Ishikawa (cell line): ENCODE results near the gene SOWAHD.

Source experiments
- CEBPB ChIP-seq: IDR thresholded peaks from 2 replicates; pipeline ENCODE4 v1.6.1; 2012
- CREB1 ChIP-seq: IDR thresholded peaks from 2 replicates; pipeline ENCODE4 v1.6.1; 2012; ENCODE audit warnings: low read depth
- EGR1 ChIP-seq: IDR thresholded peaks from 2 replicates; pipeline ENCODE4 v1.6.1; 2012
- EP300 ChIP-seq: IDR thresholded peaks from 2 replicates; pipeline ENCODE4 v1.6.1; 2012; ENCODE audit warnings: borderline replicate concordance
- FOXM1 ChIP-seq: IDR thresholded peaks from 2 replicates; pipeline ENCODE4 v1.6.1; 2012; ENCODE audit warnings: low read depth, borderline replicate concordance
- NFIC ChIP-seq: IDR thresholded peaks from 2 replicates; pipeline ENCODE4 v1.6.1; 2012
- RAD21 ChIP-seq: IDR thresholded peaks from 2 replicates; pipeline ENCODE4 v1.6.1; 2012; ENCODE audit warnings: low read depth
- YY1 ChIP-seq: IDR thresholded peaks from 2 replicates; pipeline ENCODE4 v1.6.1; 2012; ENCODE audit warnings: low read depth
- ZBTB7A ChIP-seq: IDR thresholded peaks from 2 replicates; pipeline ENCODE4 v1.6.1; 2012; ENCODE audit warnings: low read depth
- TF ChIP-seq, protein P1 (sequence below): IDR thresholded peaks from 2 replicates; pipeline ENCODE4 v1.6.1; 2012
- TF ChIP-seq, protein P2 (sequence below): IDR thresholded peaks from 2 replicates; pipeline ENCODE4 v1.6.1; 2012
- TF ChIP-seq, protein P3 (sequence below): IDR thresholded peaks from 2 replicates; pipeline ENCODE4 v1.6.1; 2012; ENCODE audit warnings: low read depth, mild to moderate bottlenecking

DNA sequence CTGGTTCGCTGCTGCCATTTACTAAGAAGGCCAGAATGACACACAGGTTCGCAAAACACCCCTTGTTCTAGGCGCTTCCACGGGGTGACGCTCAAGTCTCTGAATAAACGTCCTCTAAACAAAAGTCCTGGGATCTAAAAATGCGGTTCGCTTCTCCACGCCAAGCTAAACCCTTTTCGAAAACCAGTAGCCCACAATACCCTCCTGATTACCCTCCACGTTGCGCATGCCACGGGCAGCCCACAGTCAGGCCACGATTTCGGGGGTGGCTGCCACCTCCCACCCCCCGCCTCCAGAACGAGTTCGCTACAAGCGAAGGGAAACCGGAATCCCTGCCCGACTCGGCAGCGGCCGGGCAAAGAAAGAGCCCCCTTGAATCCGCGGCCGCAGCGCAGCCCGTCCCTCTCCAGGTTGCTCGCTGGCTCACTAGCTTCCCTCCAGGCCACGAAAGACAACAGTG lies 32.6 kb downstream of the SOWAHD start:
- TF ChIP-seq EP300 (no peak), CEBPB (no peak), RAD21 (no peak), YY1 (no peak), CREB1 (no peak), EGR1 (no peak), FOXM1 (no peak), NFIC (no peak), ZBTB7A (no peak)
- TF ChIP-seq, protein P1, sequence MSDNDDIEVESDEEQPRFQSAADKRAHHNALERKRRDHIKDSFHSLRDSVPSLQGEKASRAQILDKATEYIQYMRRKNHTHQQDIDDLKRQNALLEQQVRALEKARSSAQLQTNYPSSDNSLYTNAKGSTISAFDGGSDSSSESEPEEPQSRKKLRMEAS, result no peak
- TF ChIP-seq, protein P2, sequence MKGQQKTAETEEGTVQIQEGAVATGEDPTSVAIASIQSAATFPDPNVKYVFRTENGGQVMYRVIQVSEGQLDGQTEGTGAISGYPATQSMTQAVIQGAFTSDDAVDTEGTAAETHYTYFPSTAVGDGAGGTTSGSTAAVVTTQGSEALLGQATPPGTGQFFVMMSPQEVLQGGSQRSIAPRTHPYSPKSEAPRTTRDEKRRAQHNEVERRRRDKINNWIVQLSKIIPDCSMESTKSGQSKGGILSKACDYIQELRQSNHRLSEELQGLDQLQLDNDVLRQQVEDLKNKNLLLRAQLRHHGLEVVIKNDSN, result no peak
- TF ChIP-seq, protein P3, sequence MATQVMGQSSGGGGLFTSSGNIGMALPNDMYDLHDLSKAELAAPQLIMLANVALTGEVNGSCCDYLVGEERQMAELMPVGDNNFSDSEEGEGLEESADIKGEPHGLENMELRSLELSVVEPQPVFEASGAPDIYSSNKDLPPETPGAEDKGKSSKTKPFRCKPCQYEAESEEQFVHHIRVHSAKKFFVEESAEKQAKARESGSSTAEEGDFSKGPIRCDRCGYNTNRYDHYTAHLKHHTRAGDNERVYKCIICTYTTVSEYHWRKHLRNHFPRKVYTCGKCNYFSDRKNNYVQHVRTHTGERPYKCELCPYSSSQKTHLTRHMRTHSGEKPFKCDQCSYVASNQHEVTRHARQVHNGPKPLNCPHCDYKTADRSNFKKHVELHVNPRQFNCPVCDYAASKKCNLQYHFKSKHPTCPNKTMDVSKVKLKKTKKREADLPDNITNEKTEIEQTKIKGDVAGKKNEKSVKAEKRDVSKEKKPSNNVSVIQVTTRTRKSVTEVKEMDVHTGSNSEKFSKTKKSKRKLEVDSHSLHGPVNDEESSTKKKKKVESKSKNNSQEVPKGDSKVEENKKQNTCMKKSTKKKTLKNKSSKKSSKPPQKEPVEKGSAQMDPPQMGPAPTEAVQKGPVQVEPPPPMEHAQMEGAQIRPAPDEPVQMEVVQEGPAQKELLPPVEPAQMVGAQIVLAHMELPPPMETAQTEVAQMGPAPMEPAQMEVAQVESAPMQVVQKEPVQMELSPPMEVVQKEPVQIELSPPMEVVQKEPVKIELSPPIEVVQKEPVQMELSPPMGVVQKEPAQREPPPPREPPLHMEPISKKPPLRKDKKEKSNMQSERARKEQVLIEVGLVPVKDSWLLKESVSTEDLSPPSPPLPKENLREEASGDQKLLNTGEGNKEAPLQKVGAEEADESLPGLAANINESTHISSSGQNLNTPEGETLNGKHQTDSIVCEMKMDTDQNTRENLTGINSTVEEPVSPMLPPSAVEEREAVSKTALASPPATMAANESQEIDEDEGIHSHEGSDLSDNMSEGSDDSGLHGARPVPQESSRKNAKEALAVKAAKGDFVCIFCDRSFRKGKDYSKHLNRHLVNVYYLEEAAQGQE, result no peak
